Epithelial cell of prostate (primary cell): ENCODE results near the gene MGA.

Experiments
- DNase-seq: peaks from one replicate; pipeline ENCODE4 v3.0.0-alpha.2; 2011; ENCODE audit warnings: low read depth, low spot score
- H3K27ac ChIP-seq: fragments of 450-650 bp; 2 replicates; pipeline ENCODE4 v1.5.1; 2017; ENCODE audit warnings: mild to moderate bottlenecking

Gene MGA

DNA sequence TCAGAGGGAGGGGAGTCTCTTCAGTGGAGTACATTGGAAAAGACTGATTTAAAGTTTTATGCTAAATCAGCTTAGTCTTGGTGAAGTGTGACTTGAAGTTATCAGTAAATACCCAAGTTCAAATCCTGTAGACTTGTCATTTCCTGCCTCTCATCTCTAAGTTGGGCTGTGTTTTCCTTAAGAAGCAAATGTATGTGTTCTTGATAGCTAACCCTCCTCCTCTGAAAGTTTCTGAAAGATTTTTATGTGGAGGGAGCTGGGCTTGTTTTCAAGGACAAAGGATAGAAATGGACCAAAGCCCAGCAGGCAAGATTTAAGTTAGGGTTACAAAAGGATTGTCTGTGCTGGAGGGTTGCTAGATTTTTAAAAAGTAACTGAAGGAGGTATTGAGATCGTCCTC lies 118.3 kb downstream of the MGA start:
- H3K27ac ChIP-seq = peak overlapping the region; percentile 95
- DNase-seq = no peak

DNA sequence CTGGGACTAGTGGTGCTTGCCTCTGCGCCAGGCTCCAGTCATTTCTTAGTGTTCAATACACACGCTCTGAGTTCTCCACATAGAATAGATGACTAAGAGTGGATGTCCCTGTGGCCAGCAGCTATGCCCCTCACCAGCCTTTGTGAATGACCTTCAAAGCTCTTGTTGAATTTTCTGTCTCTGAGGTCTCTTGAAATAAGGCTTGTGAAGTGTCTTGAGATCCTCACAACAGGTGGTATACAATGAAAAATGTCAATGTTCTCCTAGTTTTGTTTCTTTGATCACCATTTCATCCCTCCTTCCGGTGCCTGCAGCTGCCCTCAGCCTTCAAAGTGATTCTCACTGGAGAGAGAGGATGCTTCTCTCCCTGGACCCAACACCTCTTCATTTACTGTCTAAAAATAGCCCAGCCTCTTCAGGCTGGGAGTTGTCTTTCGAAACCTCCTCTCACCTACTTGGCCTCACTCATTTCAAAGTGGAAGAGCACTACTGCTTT lies 119.5 kb downstream of the MGA start:
- DNase-seq = no peak
- H3K27ac ChIP-seq = peak overlapping the region; percentile 95

DNA sequence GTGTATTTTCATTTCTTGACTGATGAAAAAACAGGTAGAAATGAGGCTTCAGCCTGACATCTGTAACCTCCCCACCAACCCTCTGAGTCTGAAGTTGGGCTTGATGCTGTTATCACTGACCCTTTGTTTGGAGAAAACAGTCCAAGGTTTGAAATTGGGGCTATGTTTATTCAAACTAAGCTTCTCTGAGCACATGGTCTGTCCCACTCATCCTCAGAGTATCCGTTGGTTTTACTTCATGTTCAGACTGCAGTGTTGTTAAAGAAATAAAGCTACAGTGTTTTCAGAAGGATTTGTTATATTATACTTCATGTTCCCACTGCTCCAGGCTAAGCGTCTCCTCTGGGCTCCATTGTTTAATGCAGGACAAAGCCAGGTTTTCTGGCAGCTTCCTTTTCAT lies 120.1 kb downstream of the MGA start:
- peak overlapping the region; percentile 95 for H3K27ac ChIP-seq
- DNase-seq = no peak

DNA sequence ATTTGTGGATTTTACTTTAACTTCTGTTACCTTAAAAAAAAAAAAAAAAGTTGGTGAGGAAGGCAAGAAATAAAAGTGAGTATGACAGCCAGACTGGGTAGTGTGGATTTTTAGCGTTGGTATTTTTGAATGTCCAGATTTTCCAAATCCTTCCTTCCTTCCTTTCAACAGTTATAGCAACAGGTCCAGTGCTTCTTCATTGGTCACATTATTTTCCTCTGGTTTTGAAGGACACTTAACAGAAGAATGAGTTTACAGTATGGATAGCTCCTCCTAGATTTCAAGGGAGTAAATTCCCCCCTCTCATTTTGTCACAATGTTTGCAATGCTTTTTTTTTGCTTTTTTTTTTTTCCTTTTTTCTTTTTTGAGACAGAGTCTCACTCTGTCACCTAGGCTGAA lies 120.5 kb downstream of the MGA start:
- H3K27ac ChIP-seq = peak overlapping the region; percentile 95
- no peak for DNase-seq

DNA sequence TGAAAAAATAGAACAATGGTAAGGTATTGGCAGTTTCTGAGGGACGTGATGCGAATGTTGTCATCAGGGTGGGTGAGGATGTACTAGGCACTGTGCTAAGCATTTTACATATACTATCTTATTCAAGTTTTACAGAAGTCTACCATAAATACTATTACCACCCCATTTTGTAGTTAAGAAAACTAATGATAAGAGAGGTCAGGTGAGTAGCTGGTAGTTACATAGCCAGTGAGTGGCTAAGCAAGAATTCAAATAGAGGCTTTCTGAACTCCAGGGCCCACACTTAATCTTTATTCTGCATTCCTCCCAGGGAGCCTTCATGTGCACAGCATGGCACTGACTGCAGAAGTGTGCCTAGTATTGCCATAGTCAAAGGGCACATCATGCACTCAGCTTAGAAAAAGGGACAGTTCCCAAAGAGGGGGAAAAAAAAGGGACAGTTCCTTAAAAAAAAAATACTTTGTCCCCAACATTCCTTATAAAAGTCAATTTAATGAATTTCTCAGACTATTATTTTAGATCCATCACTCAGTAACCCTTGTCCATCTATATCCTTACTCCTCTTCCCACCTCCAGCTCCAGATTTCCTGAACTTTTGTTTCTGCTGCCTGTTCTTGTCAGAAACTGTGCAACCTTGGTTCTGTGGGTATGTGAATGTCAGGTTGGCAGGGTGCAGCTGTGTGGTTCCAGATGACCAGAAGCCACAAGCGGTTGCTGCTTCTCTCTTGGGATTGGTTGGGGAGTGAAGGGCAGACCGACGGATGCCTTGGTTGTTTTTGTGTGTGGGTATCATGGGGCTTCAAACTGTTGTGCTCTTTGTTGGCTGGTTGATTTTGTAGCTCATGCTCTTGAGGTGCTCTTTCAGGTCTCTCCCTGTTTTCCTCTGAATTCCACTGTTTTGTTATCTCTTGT lies 122.4 kb downstream of the MGA start:
- H3K27ac ChIP-seq = no peak overlapping the region
- DNase-seq = no peak

DNA sequence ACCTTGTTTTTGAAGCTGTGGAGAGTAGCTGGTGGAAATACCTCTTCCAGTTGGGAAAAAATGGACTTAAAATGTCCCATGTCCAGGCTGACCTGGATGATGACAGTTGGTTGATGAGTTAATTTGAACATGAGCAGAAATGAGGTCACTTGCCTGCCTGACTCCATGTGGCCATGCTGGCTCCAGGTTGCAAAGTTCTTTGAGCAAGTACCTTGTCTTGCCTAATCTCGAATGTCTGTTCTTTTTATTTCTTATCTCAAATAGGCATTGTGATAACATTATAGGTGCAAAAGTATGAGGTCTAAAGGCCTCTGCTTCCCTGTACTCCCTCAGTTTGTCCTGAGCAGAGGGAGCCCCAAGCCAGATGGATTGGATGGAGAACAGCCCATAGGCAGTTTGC lies 123.1 kb downstream of the MGA start:
- no peak for DNase-seq
- H3K27ac ChIP-seq = no peak overlapping the region

DNA sequence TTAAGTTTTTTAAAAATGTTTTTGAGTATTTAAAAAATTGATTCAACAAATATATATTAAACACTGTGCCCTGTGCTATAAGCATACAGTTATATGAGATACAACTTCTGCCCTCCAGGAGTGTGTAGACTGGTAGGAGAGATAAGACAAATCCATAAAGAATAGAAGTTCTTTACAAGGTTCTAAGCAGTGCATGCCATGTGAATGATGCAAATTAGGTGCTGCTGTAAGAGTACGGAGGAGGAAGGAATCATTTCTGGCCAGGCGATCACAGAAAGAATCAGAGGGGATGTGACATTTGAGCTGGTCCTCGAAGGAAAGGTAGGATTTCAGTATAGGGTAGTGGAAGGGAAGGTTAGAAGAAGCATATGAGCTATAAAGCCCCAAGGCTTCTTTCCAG lies 128.1 kb downstream of the MGA start:
- peak overlapping the region; percentile 80 for H3K27ac ChIP-seq
- DNase-seq = no peak

DNA sequence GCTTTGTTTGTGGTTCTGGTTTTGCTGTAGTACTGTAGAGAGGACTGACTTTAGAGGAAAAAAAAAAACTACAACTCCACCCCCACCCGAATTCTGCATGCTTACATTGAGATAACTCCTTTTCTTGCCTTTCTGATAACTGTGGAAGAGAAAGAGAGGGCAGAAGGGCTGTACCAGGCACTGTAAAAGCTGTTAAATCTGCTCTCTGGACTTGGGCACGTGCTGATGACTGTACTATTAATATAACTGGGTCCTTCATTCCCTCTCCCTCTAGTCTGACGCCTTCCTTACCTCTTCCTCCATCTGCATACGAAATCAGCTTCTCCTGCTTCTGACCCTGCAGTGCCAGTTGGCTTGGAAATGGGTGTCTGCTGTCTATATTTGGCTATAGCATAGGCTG lies 129.0 kb downstream of the MGA start:
- DNase-seq = no peak

DNA sequence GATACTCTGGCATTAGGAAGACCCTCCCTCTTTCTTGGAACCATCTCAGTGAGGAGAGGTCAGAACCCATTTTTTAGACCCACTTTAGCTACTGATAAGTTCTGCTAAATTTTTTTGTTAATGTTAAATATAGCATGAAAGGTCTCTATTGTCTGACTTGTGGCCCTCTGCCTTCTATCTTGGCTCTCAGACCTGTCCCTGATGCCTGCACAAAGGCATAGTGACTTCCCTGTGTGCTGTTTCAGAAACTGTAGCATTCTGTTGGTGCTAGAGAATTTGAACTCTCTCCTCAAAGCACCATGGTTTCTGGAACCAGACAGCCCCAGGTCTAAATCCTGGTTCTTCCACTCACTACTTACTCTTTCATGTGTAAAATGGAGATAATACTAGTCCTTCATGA lies 129.5 kb downstream of the MGA start:
- peak overlapping the region; percentile 80 for H3K27ac ChIP-seq
- no peak for DNase-seq

More for the DNA sequence above, 129.0 kb downstream of the MGA start:
- H3K27ac ChIP-seq = peak overlapping the region; percentile 80

DNA sequence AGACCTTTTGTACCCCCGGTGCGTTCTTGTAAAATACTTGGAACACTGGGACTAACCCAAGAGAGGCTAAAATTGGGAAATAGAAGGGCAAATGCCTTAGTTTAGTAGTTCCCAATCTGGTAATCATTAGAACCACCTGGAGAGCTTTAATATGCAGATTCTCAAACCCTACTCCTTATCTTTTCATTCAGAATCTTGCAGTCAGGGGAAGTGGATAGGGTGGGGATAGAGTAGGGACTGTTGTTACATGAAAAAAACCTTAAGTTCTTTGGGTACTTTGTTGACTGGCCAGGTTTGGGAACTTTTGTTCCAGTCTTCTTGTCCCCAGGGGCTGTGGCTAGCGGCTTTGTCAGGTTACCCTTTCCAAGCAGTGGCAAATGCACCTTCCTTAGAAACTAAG lies 130.0 kb downstream of the MGA start:
- no peak for DNase-seq

DNA sequence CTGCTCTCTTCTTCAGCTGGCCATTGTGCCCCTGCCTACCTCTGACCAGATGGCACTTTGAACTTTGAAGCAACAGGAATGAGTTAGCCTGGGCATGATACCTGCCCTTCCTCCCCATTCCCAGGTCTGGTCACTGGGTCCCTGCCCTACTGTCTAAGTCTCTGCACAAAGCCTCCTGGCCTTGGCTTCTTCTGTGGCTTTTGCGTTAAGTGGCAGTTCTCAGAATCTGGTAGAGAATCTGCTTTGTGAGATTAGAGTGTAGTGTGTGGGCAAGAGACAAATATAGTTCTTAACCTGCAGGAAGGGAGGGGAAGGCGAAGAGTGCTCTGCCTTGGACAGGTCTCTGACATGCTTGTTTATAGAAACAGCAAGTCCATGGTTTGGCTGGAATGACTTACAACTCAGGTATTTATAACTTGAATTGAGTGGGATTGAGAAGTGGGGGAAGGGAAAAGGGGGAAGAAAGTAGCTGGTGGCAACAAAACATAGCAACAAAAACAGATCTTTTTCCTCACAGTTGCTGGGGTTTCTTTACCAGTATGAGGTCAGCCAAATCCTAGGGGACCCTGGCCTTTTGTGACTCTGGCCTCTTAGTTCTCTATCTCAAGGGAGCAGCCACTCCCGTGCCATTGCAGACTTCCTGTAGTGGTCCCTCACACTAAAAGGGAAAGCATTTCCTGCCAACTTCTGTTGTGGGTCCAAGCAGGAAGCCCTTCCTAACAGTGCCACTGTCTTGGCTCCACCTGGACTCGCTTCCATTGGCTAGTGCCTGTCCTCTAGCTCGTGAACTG lies 130.7 kb downstream of the MGA start:
- H3K27ac ChIP-seq = peak overlapping the region; percentile 80
- no peak for DNase-seq

More for the DNA sequence above, 130.0 kb downstream of the MGA start:
- H3K27ac ChIP-seq = peak overlapping the region; percentile 80

DNA sequence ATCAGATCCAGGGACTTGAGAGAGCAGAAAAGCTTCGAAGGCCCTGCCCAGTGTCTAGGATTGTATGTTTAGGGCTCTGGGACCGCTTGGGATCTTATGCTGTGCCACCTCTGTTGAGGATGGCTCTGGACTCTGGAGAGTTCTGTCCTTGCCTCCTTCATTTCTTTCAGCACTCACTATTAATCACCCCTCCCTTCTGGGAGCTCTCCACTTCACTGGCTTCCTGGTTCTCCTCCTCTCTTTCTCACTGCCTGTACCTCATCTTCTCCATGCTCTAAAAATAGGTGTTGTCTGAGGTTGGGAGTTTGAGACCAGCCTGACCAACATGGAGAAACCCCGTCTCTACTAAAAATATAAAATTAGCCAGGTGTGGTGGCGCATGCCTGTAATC lies 131.3 kb downstream of the MGA start:
- H3K27ac ChIP-seq = peak overlapping the region; percentile 80

DNA sequence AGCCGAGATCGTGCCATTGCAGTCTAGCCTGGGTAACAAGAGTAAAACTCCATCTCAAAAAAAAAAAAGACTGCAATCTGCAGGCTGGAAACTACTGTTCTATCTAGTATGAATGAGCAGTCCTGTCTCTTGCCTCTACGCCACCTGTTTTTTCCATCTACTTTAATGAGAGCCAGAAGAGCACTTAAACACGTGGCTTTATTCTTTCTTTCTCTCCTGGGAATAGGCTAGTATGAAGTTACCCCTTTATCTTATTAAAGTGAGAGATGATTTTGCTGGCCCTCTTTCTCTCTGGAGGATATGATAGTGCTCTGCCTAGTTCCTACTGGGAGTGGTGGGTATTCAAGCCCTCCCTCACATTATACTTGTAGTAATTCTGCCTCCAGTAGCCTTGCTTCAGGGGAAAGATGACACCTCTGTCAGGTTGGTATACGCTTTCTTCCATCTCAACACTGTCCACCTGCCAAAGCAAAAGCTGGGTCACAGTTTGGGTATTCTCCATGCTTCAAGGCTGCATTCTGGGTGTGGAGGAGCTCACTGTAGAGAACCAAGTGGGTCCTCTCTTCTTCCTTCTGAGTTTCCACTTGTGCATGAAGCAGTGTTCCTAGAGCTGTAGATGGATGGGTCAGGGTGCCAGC lies 131.9 kb downstream of the MGA start:
- H3K27ac ChIP-seq = peak overlapping the region; percentile 80
- DNase-seq = no peak

More for the DNA sequence above, 131.3 kb downstream of the MGA start:
- no peak for DNase-seq

DNA sequence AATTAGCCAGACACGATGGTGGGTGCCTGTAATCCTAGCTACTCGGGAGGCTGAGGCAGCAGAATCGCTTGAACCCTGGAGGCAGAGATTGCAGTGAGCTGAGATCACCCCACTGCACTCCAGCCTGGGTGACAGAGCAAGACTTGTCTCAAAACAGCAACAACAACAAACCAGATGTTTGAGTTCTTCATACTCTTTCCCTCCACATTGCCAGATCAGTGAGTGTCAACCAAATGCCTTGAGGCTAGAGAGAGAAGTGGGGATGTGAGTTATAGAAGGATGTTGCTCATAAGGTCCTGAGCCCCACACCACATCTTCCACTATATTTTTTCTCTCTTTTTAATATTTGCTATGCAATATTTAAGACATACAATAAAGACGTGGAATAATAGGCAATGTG lies 133.9 kb downstream of the MGA start:
- peak overlapping the region; percentile 80 for H3K27ac ChIP-seq
- DNase-seq = no peak

DNA sequence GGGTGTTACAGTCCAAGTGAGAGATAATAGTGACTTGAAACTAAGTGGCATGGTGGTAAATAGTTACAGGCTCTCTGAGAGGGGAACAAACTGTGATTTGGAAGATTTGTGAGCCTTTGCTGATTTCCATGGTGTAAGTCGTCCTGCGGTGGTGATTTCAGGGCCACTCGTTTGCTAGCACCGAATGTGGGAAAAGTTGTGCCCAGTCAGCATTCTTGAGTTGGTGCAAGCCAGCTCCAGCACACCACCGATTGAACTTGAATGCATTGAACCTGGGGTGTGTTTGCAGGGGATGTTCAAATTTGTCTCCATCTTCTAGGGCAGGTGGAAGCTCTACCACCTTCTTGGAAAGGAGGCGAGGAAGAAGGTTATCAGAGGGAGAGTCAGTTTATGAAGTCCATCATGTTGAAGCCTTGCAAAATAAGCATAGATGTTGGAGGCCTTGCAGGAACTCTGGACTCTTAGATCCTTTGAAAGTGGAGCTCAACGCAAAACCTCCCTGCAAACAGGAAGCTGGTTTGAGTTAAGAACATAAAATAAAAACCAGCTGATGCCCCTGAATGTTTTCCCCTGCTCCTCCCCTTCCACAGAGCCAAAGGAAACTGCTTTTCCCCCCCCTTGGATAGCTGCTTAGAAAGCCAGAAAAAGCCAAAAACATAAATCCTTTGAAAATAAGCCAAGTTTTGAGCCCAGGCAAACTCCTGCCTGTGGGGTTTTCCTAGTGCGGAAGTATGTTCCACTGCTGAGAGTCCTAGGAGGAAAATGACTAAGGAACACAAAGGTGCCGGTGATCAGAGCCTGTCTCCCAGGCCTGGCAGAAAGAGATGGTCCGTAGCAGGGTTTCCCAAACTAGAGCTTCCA lies 136.0 kb downstream of the MGA start:
- no peak for DNase-seq
- H3K27ac ChIP-seq = peak overlapping the region; percentile 80

DNA sequence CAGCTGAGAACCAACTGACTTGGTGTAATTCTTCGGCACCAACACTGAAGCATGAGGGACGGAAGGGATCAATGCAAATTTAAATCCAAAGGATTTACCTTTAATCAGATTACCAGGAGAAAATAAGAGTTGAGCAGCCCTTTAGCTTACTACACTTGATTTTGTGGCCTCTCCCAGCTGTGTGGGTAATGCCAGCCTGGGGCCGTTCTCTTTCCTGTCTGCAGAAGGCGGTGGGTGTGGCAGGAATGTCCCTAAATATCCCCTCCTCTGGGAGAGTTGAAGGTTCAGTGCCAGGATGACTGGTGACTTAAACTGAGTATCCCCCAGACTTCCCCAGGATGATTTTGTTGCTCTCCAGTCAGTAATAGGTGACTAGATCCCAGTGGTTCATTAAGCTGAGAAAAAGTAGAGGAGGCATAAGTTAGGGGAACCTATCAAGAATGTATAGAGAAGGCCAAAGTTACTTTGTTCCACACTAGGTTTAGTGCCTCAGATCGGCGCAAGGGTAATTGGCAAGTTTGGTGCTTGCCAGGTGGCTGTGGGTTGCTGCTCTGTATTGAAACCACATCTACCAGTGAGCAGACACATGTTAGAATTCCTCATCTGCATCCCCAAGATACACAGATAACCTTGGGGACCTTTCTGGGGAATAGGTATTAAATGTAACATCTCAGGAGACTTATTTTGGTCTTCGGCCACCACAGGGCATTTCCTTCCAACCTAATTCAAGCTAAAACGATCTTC lies 137.2 kb downstream of the MGA start:
- peak overlapping the region; percentile 80 for H3K27ac ChIP-seq
- DNase-seq = no peak

DNA sequence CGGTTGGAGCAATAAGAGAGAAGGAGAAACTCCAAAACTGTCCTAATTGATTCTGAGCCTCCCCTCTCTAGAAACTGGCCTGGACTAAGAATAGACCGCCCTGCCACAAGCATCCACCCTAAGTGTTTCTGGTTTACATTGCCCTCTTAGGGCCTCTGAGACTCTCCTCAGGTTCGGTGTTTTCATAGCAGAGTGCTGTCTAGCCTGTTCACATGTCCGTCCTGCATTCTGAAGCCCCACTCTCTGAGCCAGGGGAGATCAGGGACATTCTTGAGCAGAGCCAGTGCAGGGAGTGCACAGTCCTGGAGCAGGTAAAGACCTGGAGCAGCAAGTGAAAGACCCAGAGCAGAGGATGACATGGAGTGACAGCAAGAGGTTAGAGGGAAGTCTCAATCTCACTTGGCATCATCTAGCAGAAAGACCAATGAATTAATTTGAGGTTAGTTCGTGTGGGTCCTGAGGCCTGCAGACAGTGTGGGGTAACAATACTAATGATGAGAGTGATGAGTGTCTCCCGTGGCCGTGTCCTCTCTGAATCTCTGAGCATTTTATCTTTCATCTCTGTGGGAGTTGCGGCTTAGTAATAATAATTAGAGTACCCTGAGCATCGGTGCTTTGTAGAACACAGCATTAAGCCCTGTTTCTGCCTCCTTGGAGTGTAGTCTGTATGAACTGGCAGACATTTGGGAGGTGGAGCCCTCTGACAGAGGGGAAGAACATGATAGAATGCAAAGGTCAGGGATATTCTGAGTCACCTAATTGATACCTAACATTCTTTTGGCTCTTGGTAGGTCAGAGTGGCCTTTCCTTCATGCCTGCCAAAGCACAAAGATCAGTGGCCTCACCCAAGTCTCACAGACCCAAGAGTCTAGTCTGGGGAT lies 138.6 kb downstream of the MGA start:
- no peak for DNase-seq
- peak overlapping the region; percentile 94 for H3K27ac ChIP-seq

DNA sequence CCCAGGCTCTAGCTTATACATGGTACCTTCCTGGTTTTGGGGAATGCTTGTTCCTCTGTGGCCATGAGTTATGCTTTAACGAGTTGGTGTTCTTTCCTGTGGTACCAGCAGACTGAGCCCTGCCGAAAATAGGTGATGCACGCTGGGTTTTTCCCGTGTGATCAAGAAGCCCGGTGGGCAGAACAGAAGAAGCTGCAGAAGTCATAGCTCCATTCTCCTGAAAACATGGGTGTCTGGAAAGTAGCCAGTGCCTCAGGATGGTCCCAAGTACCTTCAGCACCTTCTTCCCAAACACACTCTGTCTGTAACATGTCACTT lies 139.2 kb downstream of the MGA start:
- H3K27ac ChIP-seq = peak overlapping the region; percentile 94
- DNase-seq = no peak
